ENCODE measurements around the gene ADGRG3. TPM values are rescaled to one million over a fixed set of nuclear protein-coding genes. Genes with fewer than 3 reads are reported as not detected.

ADGRG3 gene
- not detected for polyA plus RNA-seq (2012; ENCODE audit: low read depth, missing spikeins)

GRCh38 chr16:57668263-57668571, at the start of gene ADGRG3:
ADGRG3 (plus strand) TSS chr16:57668306; CDS start chr16:57668348, 42 bp downstream.
- no peak for FAIRE-seq
- TF ChIP-seq POLR2A (IDR thresholded peaks at IDR 0.05; ENCODE audit: low read depth, low read length) (no peak), POU2F2 (IDR thresholded peaks at IDR 0.05; ENCODE audit: low read depth, low read length) (no peak), PAX5 (IDR thresholded peaks at IDR 0.05; ENCODE audit: insufficient read depth, low read length, severe bottlenecking) (no peak), TAF1 (IDR thresholded peaks at IDR 0.05; ENCODE audit: low read depth, low read length) (no peak), SPI1 (IDR thresholded peaks at IDR 0.05; ENCODE audit: low read depth, low read length) (no peak), POLR2AphosphoS5 (IDR thresholded peaks at IDR 0.05; ENCODE audit: low read depth, low read length) (no peak)

GRCh38 chr16:57619133-57619605, 48.9 kb upstream of the ADGRG3 start:
- TF ChIP-seq POLR2AphosphoS5 (IDR thresholded peaks at IDR 0.05; ENCODE audit: low read depth, low read length) (no peak), TAF1 (IDR thresholded peaks at IDR 0.05; ENCODE audit: low read depth, low read length) (no peak), PAX5 (IDR thresholded peaks at IDR 0.05; ENCODE audit: insufficient read depth, low read length, severe bottlenecking) (no peak), POU2F2 (IDR thresholded peaks at IDR 0.05; ENCODE audit: low read depth, low read length) (no peak), SPI1 (IDR thresholded peaks at IDR 0.05; ENCODE audit: low read depth, low read length) (no peak), POLR2A (IDR thresholded peaks at IDR 0.05; ENCODE audit: low read depth, low read length) (no peak)
- no peak for FAIRE-seq
- no peak for DNase-seq (ENCODE audit: insufficient read length, low spot score)

More at GRCh38 chr16:57668263-57668571, at the start of gene ADGRG3:
- no peak for DNase-seq (ENCODE audit: insufficient read length, low spot score)

- DNase-seq (ENCODE audit: insufficient read length, low spot score) (no peak), FAIRE-seq (no peak)
- TF ChIP-seq PAX5 (IDR thresholded peaks at IDR 0.05; ENCODE audit: insufficient read depth, low read length, severe bottlenecking) (no peak), POLR2A (IDR thresholded peaks at IDR 0.05; ENCODE audit: low read depth, low read length) (no peak), TAF1 (IDR thresholded peaks at IDR 0.05; ENCODE audit: low read depth, low read length) (no peak), POU2F2 (IDR thresholded peaks at IDR 0.05; ENCODE audit: low read depth, low read length) (no peak), POLR2AphosphoS5 (IDR thresholded peaks at IDR 0.05; ENCODE audit: low read depth, low read length) (no peak), SPI1 (IDR thresholded peaks at IDR 0.05; ENCODE audit: low read depth, low read length) (no peak)
Measured at GRCh38 chr16:57619606-57620334, 48.3 kb upstream of the ADGRG3 start.

- DNase-seq (ENCODE audit: insufficient read length, low spot score) (no peak), FAIRE-seq (no peak)
- TF ChIP-seq POLR2A (IDR thresholded peaks at IDR 0.05; ENCODE audit: low read depth, low read length), result no peak
- no peak for TF ChIP-seq POLR2AphosphoS5 (IDR thresholded peaks at IDR 0.05; ENCODE audit: low read depth, low read length)
- TF ChIP-seq SPI1 (IDR thresholded peaks at IDR 0.05; ENCODE audit: low read depth, low read length), result no peak
- no peak for TF ChIP-seq PAX5 (IDR thresholded peaks at IDR 0.05; ENCODE audit: insufficient read depth, low read length, severe bottlenecking)
- no peak for TF ChIP-seq TAF1 (IDR thresholded peaks at IDR 0.05; ENCODE audit: low read depth, low read length)
- no peak for TF ChIP-seq POU2F2 (IDR thresholded peaks at IDR 0.05; ENCODE audit: low read depth, low read length)
Measured at GRCh38 chr16:57620335-57621231, 47.5 kb upstream of the ADGRG3 start.

GRCh38 chr16:57621521-57622271, 46.4 kb upstream of the ADGRG3 start:
- FAIRE-seq, result no peak

GRCh38 chr16:57622361-57623250, 45.5 kb upstream of the ADGRG3 start:
- TF ChIP-seq PAX5 (IDR thresholded peaks at IDR 0.05; ENCODE audit: insufficient read depth, low read length, severe bottlenecking) (no peak), TAF1 (IDR thresholded peaks at IDR 0.05; ENCODE audit: low read depth, low read length) (no peak), POLR2AphosphoS5 (IDR thresholded peaks at IDR 0.05; ENCODE audit: low read depth, low read length) (no peak), SPI1 (IDR thresholded peaks at IDR 0.05; ENCODE audit: low read depth, low read length) (no peak), POU2F2 (IDR thresholded peaks at IDR 0.05; ENCODE audit: low read depth, low read length) (no peak), POLR2A (IDR thresholded peaks at IDR 0.05; ENCODE audit: low read depth, low read length) (no peak)
- DNase-seq (ENCODE audit: insufficient read length, low spot score), result no peak
- no peak for FAIRE-seq

More at GRCh38 chr16:57621521-57622271, 46.4 kb upstream of the ADGRG3 start:
- TF ChIP-seq POLR2AphosphoS5 (IDR thresholded peaks at IDR 0.05; ENCODE audit: low read depth, low read length) (no peak), PAX5 (IDR thresholded peaks at IDR 0.05; ENCODE audit: insufficient read depth, low read length, severe bottlenecking) (no peak), TAF1 (IDR thresholded peaks at IDR 0.05; ENCODE audit: low read depth, low read length) (no peak), POLR2A (IDR thresholded peaks at IDR 0.05; ENCODE audit: low read depth, low read length) (no peak), SPI1 (IDR thresholded peaks at IDR 0.05; ENCODE audit: low read depth, low read length) (no peak), POU2F2 (IDR thresholded peaks at IDR 0.05; ENCODE audit: low read depth, low read length) (no peak)
- DNase-seq (ENCODE audit: insufficient read length, low spot score), result no peak

- DNase-seq (ENCODE audit: insufficient read length, low spot score) (no peak), FAIRE-seq (no peak)
- TF ChIP-seq TAF1 (IDR thresholded peaks at IDR 0.05; ENCODE audit: low read depth, low read length), result no peak
- TF ChIP-seq POLR2AphosphoS5 (IDR thresholded peaks at IDR 0.05; ENCODE audit: low read depth, low read length), result no peak
- no peak for TF ChIP-seq SPI1 (IDR thresholded peaks at IDR 0.05; ENCODE audit: low read depth, low read length)
- no peak for TF ChIP-seq POLR2A (IDR thresholded peaks at IDR 0.05; ENCODE audit: low read depth, low read length)
- no peak for TF ChIP-seq POU2F2 (IDR thresholded peaks at IDR 0.05; ENCODE audit: low read depth, low read length)
- no peak for TF ChIP-seq PAX5 (IDR thresholded peaks at IDR 0.05; ENCODE audit: insufficient read depth, low read length, severe bottlenecking)
Measured at GRCh38 chr16:57623251-57624043, 44.7 kb upstream of the ADGRG3 start.

Data from GM12891 (cell line).